Hematopoietic multipotent progenitor cell treated with erythropoietin and hydrocortisone succinate and interleukin-3 and kit ligand, for 6 days (in vitro differentiated cells): Measurements from ENCODE around the gene RETSAT.
A peak's percentile ranks its signal among the peaks of the same experiment; 100 is the strongest.
"Not testable (repeated sequence)": the region's sequence is repeated elsewhere in the genome, so short reads cannot be mapped to it uniquely, and the experiment has no call there.

ENCODE experiments used
- DNase-seq: peaks from one replicate; pipeline ENCODE4 v3.0.0-alpha.2; 2015

Gene RETSAT

GRCh38 chr2:85378257-85378656 is 23.9 kb upstream of the RETSAT start:
- DNase-seq = no peak

GRCh38 chr2:85377083-85377482 is 22.8 kb upstream of the RETSAT start:
- DNase-seq = no peak

- no peak for DNase-seq
These were observed 22.1 kb upstream of the RETSAT start for GRCh38 chr2:85376291-85377065.

- no peak for DNase-seq
These were observed 16.7 kb upstream of the RETSAT start for GRCh38 chr2:85371045-85371444.

GRCh38 chr2:85369500-85369899 is 15.2 kb upstream of the RETSAT start:
- no peak for DNase-seq

GRCh38 chr2:85368921-85369320 is 14.6 kb upstream of the RETSAT start:
- DNase-seq = no peak

GRCh38 chr2:85367180-85367579 is 12.9 kb upstream of the RETSAT start:
- no peak for DNase-seq

- DNase-seq = not testable (repeated sequence)
These were observed 8.5 kb upstream of the RETSAT start for GRCh38 chr2:85362653-85363387.

- no peak for DNase-seq
These were observed 3.4 kb upstream of the RETSAT start for GRCh38 chr2:85357736-85358135.

- no peak for DNase-seq
These were observed 1.9 kb upstream of the RETSAT start for GRCh38 chr2:85356186-85356585.

GRCh38 chr2:85355521-85355920 is 1.2 kb upstream of the RETSAT start:
- peak; percentile 27 for DNase-seq

GRCh38 chr2:85355073-85355410 is 714 bp upstream of the RETSAT start:
- DNase-seq = peak; percentile 15

GRCh38 chr2:85353876-85354285 is 447 bp downstream of the RETSAT start:
- peak; percentile 46 for DNase-seq

GRCh38 chr2:85347599-85347998 is 6.7 kb downstream of the RETSAT start:
- DNase-seq = no peak

- DNase-seq = no peak
These were observed 9.9 kb downstream of the RETSAT start for GRCh38 chr2:85344356-85344954.

GRCh38 chr2:85343207-85343895 is 11.0 kb downstream of the RETSAT start:
- not testable (repeated sequence) for DNase-seq

- DNase-seq = no peak
These were observed 12.2 kb downstream of the RETSAT start for GRCh38 chr2:85342156-85342555.

- no peak for DNase-seq
These were observed 12.9 kb downstream of the RETSAT start for GRCh38 chr2:85341269-85342029.

GRCh38 chr2:85340034-85340892 is 14.1 kb downstream of the RETSAT start:
- no peak for DNase-seq

- DNase-seq = no peak
These were observed 19.4 kb downstream of the RETSAT start for GRCh38 chr2:85334928-85335327.

GRCh38 chr2:85333877-85334276 is 20.5 kb downstream of the RETSAT start:
- DNase-seq = not testable (repeated sequence)
